GM12873 (cell line): ENCODE measurements around the gene BTNL3.

Source experiments
- CTCF ChIP-seq: IDR thresholded peaks from 2 replicates; pipeline ENCODE4 v1.5.1; 2012; ENCODE audit warnings: low read depth, mild to moderate bottlenecking, moderate library complexity, low read length, control low read depth; ENCODE audit not compliant: insufficient read depth; ENCODE audit errors: missing control alignments

BTNL3 gene

GRCh38 chr5:181028032-181028819 lies 39.6 kb downstream of the BTNL3 start:
- TF ChIP-seq CTCF = no peak

- TF ChIP-seq CTCF = no peak
These were observed 43.1 kb downstream of the BTNL3 start for GRCh38 chr5:181031716-181032115.

- TF ChIP-seq CTCF = no peak
These were observed 47.6 kb downstream of the BTNL3 start for GRCh38 chr5:181035991-181036815.

- TF ChIP-seq CTCF = no peak
These were observed 48.2 kb downstream of the BTNL3 start for GRCh38 chr5:181036816-181037364.

GRCh38 chr5:181037365-181037861 lies 48.8 kb downstream of the BTNL3 start:
- no peak for TF ChIP-seq CTCF

GRCh38 chr5:181039471-181039870 lies 50.8 kb downstream of the BTNL3 start:
- TF ChIP-seq CTCF = no peak
